IMR-90 (cell line): ENCODE results near the gene GGN. TPM values are rescaled to one million over a fixed set of nuclear protein-coding genes. Genes with fewer than 3 reads are reported as not detected.
A peak's percentile ranks its signal among the peaks of the same experiment; 100 is the strongest.

Experiments used
- ATAC-seq: fragments of 200-7000 bp; cut with Tn5 transposase; 2 replicates; pipeline ENCODE4 v1.9.1; 2020; ENCODE audit warnings: low read depth, mild to moderate bottlenecking, moderate library complexity
- BruUV-seq: library from RNA; stranded (reverse); fragments of 400-500 nt; replicated peaks from 2 replicates; lab custom pipeline; 2021; lab: Mats Ljungman, UMichigan
- CTCF ChIA-PET: fragments of 300-600 bp; formaldehyde crosslinking; extraction: SDS; loops from one replicate; lab custom pipeline; 2021; ENCODE audit warnings: antibody characterized with exemption; lab: Yijun Ruan, JAX
- POLR2A ChIA-PET: fragments of 300-600 bp; sonication (Branson Sonifier 250); formaldehyde crosslinking; loops from one replicate; lab custom pipeline; 2022; ENCODE audit warnings: antibody characterized with exemption; ENCODE audit not compliant: unreplicated experiment; lab: Charles Lee
- DNase-seq: peaks from one replicate; pipeline ENCODE4 v3.0.0; 2013
- H2AFZ ChIP-seq: replicated peaks from 2 replicates; pipeline ENCODE3; 2013; ENCODE audit warnings: low read length, mild to moderate bottlenecking; ENCODE audit not compliant: poor library complexity
- H2AK5ac ChIP-seq: 2 replicates; pipeline ENCODE4 v1.6.1; 2013; ENCODE audit warnings: low read depth, low read length, inconsistent platforms
- H2AK9ac ChIP-seq: replicated peaks from 2 replicates; pipeline ENCODE3; 2013; ENCODE audit warnings: mild to moderate bottlenecking, low read depth, low read length, moderate library complexity; ENCODE audit not compliant: poor library complexity
- H2BK120ac ChIP-seq: 2 replicates; pipeline ENCODE4 v1.6.1; 2013; ENCODE audit warnings: low read depth, low read length, inconsistent platforms
- H2BK15ac ChIP-seq: 3 replicates; pipeline ENCODE4 v1.6.1; 2013; ENCODE audit warnings: low read depth, low read length, inconsistent platforms
- H2BK20ac ChIP-seq: 2 replicates; pipeline ENCODE4 v1.6.1; 2013; ENCODE audit warnings: low read depth, mild to moderate bottlenecking, inconsistent platforms, low read length, moderate library complexity
- H2BK5ac ChIP-seq: 2 replicates; pipeline ENCODE4 v1.6.1; 2013; ENCODE audit warnings: mild to moderate bottlenecking, low read depth, low read length, inconsistent platforms; ENCODE audit not compliant: poor library complexity, severe bottlenecking
- H3K14ac ChIP-seq: replicated peaks from 2 replicates; pipeline ENCODE4 v1.6.1; 2013; ENCODE audit warnings: low read depth, low read length, inconsistent platforms
- H3K18ac ChIP-seq: 2 replicates; pipeline ENCODE4 v1.6.1; 2013; ENCODE audit warnings: low read depth, low read length, control low read depth
- H3K23ac ChIP-seq: 2 replicates; pipeline ENCODE4 v1.6.1; 2013; ENCODE audit warnings: low read depth, low read length, inconsistent platforms
- H3K27ac ChIP-seq: 2 replicates; pipeline ENCODE4 v1.5.1; 2013; ENCODE audit warnings: mild to moderate bottlenecking, control low read depth, low read length; ENCODE audit not compliant: insufficient read depth
- H3K27me3 ChIP-seq: 2 replicates; pipeline ENCODE4 v1.6.1; 2013; ENCODE audit warnings: low read length; ENCODE audit not compliant: control insufficient read depth, insufficient read depth
- H3K36me3 ChIP-seq: 2 replicates; pipeline ENCODE4 v1.6.1; 2013; ENCODE audit warnings: low read length, mixed read lengths; ENCODE audit not compliant: control insufficient read depth, insufficient read depth
- H3K4ac ChIP-seq: 2 replicates; pipeline ENCODE4 v1.6.1; 2013; ENCODE audit warnings: low read depth, low read length, inconsistent platforms
- H3K4me1 ChIP-seq: 2 replicates; pipeline ENCODE4 v1.6.1; 2013; ENCODE audit warnings: low read length, mixed read lengths; ENCODE audit not compliant: control insufficient read depth, insufficient read depth
- H3K4me2 ChIP-seq: 2 replicates; pipeline ENCODE4 v1.6.1; 2013; ENCODE audit warnings: low read depth, mild to moderate bottlenecking, control low read depth, low read length, moderate library complexity
- H3K4me3 ChIP-seq: 2 replicates; pipeline ENCODE4 v1.5.1; 2013; ENCODE audit warnings: low read depth, mild to moderate bottlenecking, control low read depth, low read length, moderate library complexity; ENCODE audit not compliant: insufficient read depth
- H3K56ac ChIP-seq: 2 replicates; pipeline ENCODE4 v1.6.1; 2013; ENCODE audit warnings: low read length, inconsistent platforms; ENCODE audit not compliant: insufficient read depth; ENCODE audit errors: extremely low read depth
- H3K79me1 ChIP-seq, 2 experiments: 2 replicates each; pipeline ENCODE4 v1.6.1; 2013; ENCODE audit warnings: low read length in 2 of 2, inconsistent platforms in 1 of 2, low read depth in 1 of 2
- H3K9ac ChIP-seq: 2 replicates; pipeline ENCODE4 v1.6.1; 2013; ENCODE audit warnings: low read depth, low read length, control low read depth
- H3K9me1 ChIP-seq: 2 replicates; pipeline ENCODE4 v1.6.1; 2013; ENCODE audit warnings: low read length, inconsistent platforms; ENCODE audit not compliant: insufficient read depth
- H3K9me3 ChIP-seq: 2 replicates; pipeline ENCODE4 v1.6.1; 2013; ENCODE audit warnings: low read length; ENCODE audit not compliant: control insufficient read depth, insufficient read depth
- H4K20me1 ChIP-seq: 2 replicates; pipeline ENCODE4 v1.6.1; 2013; ENCODE audit warnings: low read length, inconsistent platforms; ENCODE audit not compliant: insufficient read depth
- H4K5ac ChIP-seq: 2 replicates; pipeline ENCODE4 v1.6.1; 2013; ENCODE audit warnings: mild to moderate bottlenecking, low read depth, low read length, control low read depth
- H4K8ac ChIP-seq, 2 experiments: 2 replicates each; pipeline ENCODE4 v1.6.1; 2013; ENCODE audit warnings: low read depth in 2 of 2, low read length in 2 of 2, control low read depth in 1 of 2, inconsistent platforms in 1 of 2
- H4K91ac ChIP-seq: 2 replicates; pipeline ENCODE4 v1.6.1; 2013; ENCODE audit warnings: low read depth, low read length, inconsistent platforms; ENCODE audit not compliant: insufficient read depth
- BHLHE40 ChIP-seq: fragments of 150-350 bp; IDR thresholded peaks from 2 replicates; pipeline ENCODE4 v1.6.1; 2016; ENCODE audit warnings: mild to moderate bottlenecking, low read depth, low read length
- CEBPB ChIP-seq: IDR thresholded peaks from 2 replicates; pipeline ENCODE4 v1.6.1; 2012; ENCODE audit warnings: low read depth, low read length, improper control_type of control experiment
- MAFK ChIP-seq: IDR thresholded peaks from 2 replicates; pipeline ENCODE4 v1.6.1; 2012; ENCODE audit warnings: low read depth, low read length, improper control_type of control experiment
- MAZ ChIP-seq: IDR thresholded peaks from 2 replicates; pipeline ENCODE4 v1.6.1; 2012; ENCODE audit warnings: low read depth, mild to moderate bottlenecking, low read length, improper control_type of control experiment, moderate library complexity, borderline replicate concordance
- MXI1 ChIP-seq: IDR thresholded peaks from 2 replicates; pipeline ENCODE4 v1.6.1; 2012; ENCODE audit warnings: low read depth, mild to moderate bottlenecking, low read length, moderate library complexity, borderline replicate concordance
- WGBS, 2 experiments: methylation state at CpG; one replicate each; pipeline versions ENCODE4 v1.1.5 to v1.1.7; 2013; ENCODE audit warnings: missing lambda C conversion rate in 2 of 2; ENCODE audit not compliant: insufficient read length in 1 of 2; ENCODE audit errors: extremely low coverage in 2 of 2; 5-methylcytosine and 5-hydroxymethylcytosine counted together
- dilution Hi-C: fragments of 300-500 bp; cut with HindIII; formaldehyde crosslinking; loops from one replicate; pipeline ENCODE4 v1.14.3; 2018; ENCODE audit warnings: low sequenced_read_pairs; ENCODE audit not compliant: unreplicated experiment
- in situ Hi-C: fragments of 300-500 bp; cut with MboI; formaldehyde crosslinking; loops from 3 replicates; pipeline ENCODE4 v1.14.3; 2019; ENCODE audit warnings: low sequenced_read_pairs, inconsistent platforms, mixed read lengths
- intact Hi-C: fragments of 100-400 bp; cut with micrococcal nuclease; formaldehyde crosslinking; loops from 2 replicates; pipeline ENCODE4 v1.10.0; 2022
- polyA plus RNA-seq, 3 experiments: library from polyadenylated mRNA; depleted of rRNA; stranded (reverse); fragments of >200 nt; gene quantifications; 2 replicates each; pipeline ENCODE4 v1.2.3, GENCODE V29; 2012; ENCODE audit warnings: low replicate concordance in 1 of 3
- total RNA-seq: library from RNA; depleted of rRNA; stranded (reverse); fragments of >200 nt; gene quantifications from 2 replicates; pipeline ENCODE4 v1.2.3, GENCODE V29; 2012

The GGN gene
- total and polyA plus RNA-seq, 2 of the 4 experiments (the other 2 are of a cell fraction) = under 0.01 to 0.65 TPM

DNA sequence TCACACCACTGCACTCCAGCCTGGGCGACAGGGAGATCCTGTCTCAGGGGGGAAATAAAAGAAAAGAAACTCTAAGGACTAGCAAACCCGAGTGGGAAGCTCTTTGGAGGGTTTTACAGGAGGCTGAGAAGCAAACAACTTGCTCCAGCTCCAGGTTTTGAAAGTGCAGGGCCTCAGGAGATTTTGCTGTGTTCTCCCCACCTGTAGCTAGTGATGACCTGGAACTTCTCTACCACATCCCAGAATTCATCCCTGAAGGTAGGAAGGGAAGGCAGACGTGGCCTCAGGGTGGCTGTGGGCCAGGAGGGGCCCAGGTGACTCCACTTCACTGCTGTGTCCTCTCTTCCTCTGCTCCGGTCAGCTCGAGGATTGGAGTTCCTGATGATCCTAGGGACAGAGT, 29.8 kb downstream of the GGN start:
- Histone ChIP-seq H3K4me3 (no peak overlapping the region), H4K20me1 (0 out of 2 replicates have a peak, but pooled peaks cover 3% of the 10 kb centered on the region), H4K8ac (no peak overlapping the region), H4K91ac (no peak overlapping the region), H3K27ac (no peak overlapping the region), H3K4me1 (no peaks in the 10 kb centered on the region), H3K23ac (no peak overlapping the region), H2BK15ac (no peak overlapping the region), H3K4ac (no peak overlapping the region), H3K56ac (no peak overlapping the region), H4K5ac (no peak overlapping the region), H3K18ac (no peak overlapping the region), H3K4me2 (no peak overlapping the region), H2BK5ac (no peak overlapping the region), H3K79me1 (no peaks in the 10 kb centered on the region), H3K9ac (no peak overlapping the region), H3K36me3 (no peaks in the 10 kb centered on the region), H3K9me3 (no peaks in the 10 kb centered on the region), H2AK5ac (no peak overlapping the region), H3K9me1 (no peaks in the 10 kb centered on the region), H2AK9ac (no peak overlapping the region), H3K14ac (no peak overlapping the region), H2AFZ (peak overlapping the region; percentile 63), H2BK120ac (no peak overlapping the region), H2BK20ac (no peak overlapping the region), H3K27me3 (peaks cover 48% of the 10 kb centered on the region)
- in situ Hi-C loops (no loop called here), dilution Hi-C loops (no loop called here), intact Hi-C loops (no loop called here)
- no peak for TF ChIP-seq MAFK
- no peak for TF ChIP-seq BHLHE40
- no peak for TF ChIP-seq CEBPB
- no peak for TF ChIP-seq MAZ
- no peak for TF ChIP-seq MXI1
- POLR2A ChIA-PET = no interaction called here
- no TSS peak for BruUV-seq
- DNase-seq = no peak
- CTCF ChIA-PET = no interaction called here
- 50% methylated on average over 2 of the region's 5 CpGs; no CpG with 5 or more reads in 1 of the 2 experiments for WGBS, 2 experiments
- ATAC-seq = no peak
